Endothelial cell of umbilical vein (primary cell): Measurements from ENCODE around the gene P2RY6. TPM values are rescaled to one million over a fixed set of nuclear protein-coding genes. Genes with fewer than 3 reads are reported as not detected.

Experiments used
- BruUV-seq: library from RNA; stranded (reverse); fragments of 400-500 nt; replicated peaks from 2 replicates; lab custom pipeline; 2021; lab: Mats Ljungman, UMichigan
- CTCF ChIA-PET: fragments of 300-600, 350-600 bp; sonication (Branson Sonifier 250); formaldehyde crosslinking; loops from one replicate; lab custom pipeline; 2021; ENCODE audit warnings: antibody characterized with exemption, inconsistent platforms; lab: Charles Lee
- POLR2A ChIA-PET: fragments of 300-600, 350-600 bp; sonication (Branson Sonifier 250); formaldehyde crosslinking; loops from one replicate; lab custom pipeline; 2021; ENCODE audit warnings: antibody characterized with exemption, inconsistent platforms; lab: Charles Lee
- DNase-seq: peaks from one replicate; pipeline ENCODE4 v3.0.0-alpha.2; 2011; ENCODE audit warnings: low read depth, low spot score
- FAIRE-seq: peaks from 2 replicates; lab custom pipeline; 2011; peaks lifted over from hg19 to GRCh38; lab: Jason Lieb, UNC
- H2AFZ ChIP-seq: 2 replicates; pipeline ENCODE4 v1.6.0; 2012; ENCODE audit warnings: low read depth, low read length, control low read depth, inconsistent platforms
- H3K27ac ChIP-seq: 2 replicates; pipeline ENCODE4 v1.5.1; 2011; ENCODE audit warnings: low read depth, mild to moderate bottlenecking, control low read depth, low read length, moderate library complexity; ENCODE audit not compliant: insufficient read depth
- H3K27me3 ChIP-seq, 2 experiments: 2 replicates each; pipeline versions ENCODE4 v1.6.0 to v1.6.1; 2011; ENCODE audit warnings: low read length in 2 of 2, mixed read lengths in 1 of 2; ENCODE audit not compliant: control insufficient read depth in 2 of 2, insufficient read depth in 2 of 2
- H3K36me3 ChIP-seq, 2 experiments: 2 replicates in 1 of 2; 3 replicates in 1 of 2; pipeline ENCODE4 v1.5.1; 2011; ENCODE audit warnings: low read length in 2 of 2, mild to moderate bottlenecking in 1 of 2, moderate library complexity in 1 of 2; ENCODE audit not compliant: control insufficient read depth in 2 of 2, insufficient read depth in 2 of 2; ENCODE audit errors: extremely low read depth in 1 of 2
- H3K4me1 ChIP-seq: 3 replicates; pipeline ENCODE4 v1.5.1; 2011; ENCODE audit warnings: mild to moderate bottlenecking, low read length; ENCODE audit not compliant: control insufficient read depth, insufficient read depth; ENCODE audit errors: extremely low read depth
- H3K4me2 ChIP-seq: 2 replicates; pipeline ENCODE4 v1.6.1; 2011; ENCODE audit warnings: low read length, control low read depth, mixed read lengths; ENCODE audit not compliant: insufficient read depth
- H3K4me3 ChIP-seq, 3 experiments: fragments of 200-600 bp in 1 of 3; sonication (generic), shearing (Covaris generic) in 1 of 3; replicated peaks in 1 of 3; 2 replicates each; pipeline ENCODE4 v1.5.1; 2011 to 2016; ENCODE audit warnings: control low read depth in 3 of 3, low read length in 3 of 3, mild to moderate bottlenecking in 2 of 3, inconsistent platforms in 1 of 3, low read depth in 1 of 3, moderate library complexity in 1 of 3; ENCODE audit not compliant: insufficient read depth in 1 of 3
- H3K79me2 ChIP-seq: 2 replicates; pipeline ENCODE4 v1.6.0; 2012; ENCODE audit warnings: low read length, inconsistent platforms; ENCODE audit not compliant: control insufficient read depth, insufficient read depth
- H3K9ac ChIP-seq: replicated peaks from 2 replicates; pipeline ENCODE3; 2011; ENCODE audit warnings: low read length, control low read depth; ENCODE audit not compliant: insufficient read depth; ENCODE audit errors: extremely low read depth
- H3K9me1 ChIP-seq: replicated peaks from 3 replicates; pipeline ENCODE4 v1.6.0; 2011; ENCODE audit warnings: mild to moderate bottlenecking, low read length; ENCODE audit not compliant: control insufficient read depth, insufficient read depth; ENCODE audit errors: extremely low read depth
- H3K9me3 ChIP-seq: replicated peaks from 2 replicates; pipeline ENCODE4 v1.5.1; 2012; ENCODE audit warnings: low read length, inconsistent platforms; ENCODE audit not compliant: control insufficient read depth, insufficient read depth
- H4K20me1 ChIP-seq: replicated peaks from 2 replicates; pipeline ENCODE3; 2011; ENCODE audit warnings: mild to moderate bottlenecking, low read length; ENCODE audit not compliant: control insufficient read depth, insufficient read depth; ENCODE audit errors: extremely low read depth
- EZH2 ChIP-seq: IDR thresholded peaks from 2 replicates; pipeline ENCODE4 v1.6.1; 2012; ENCODE audit warnings: borderline replicate concordance, low read depth, mild to moderate bottlenecking, moderate library complexity, low read length, inconsistent platforms; ENCODE audit not compliant: severe bottlenecking
- FOS ChIP-seq: IDR thresholded peaks from 2 replicates; pipeline ENCODE4 v1.6.1; 2011; ENCODE audit warnings: mild to moderate bottlenecking, low read length, moderate library complexity, borderline replicate concordance; ENCODE audit not compliant: insufficient read depth
- GATA2 ChIP-seq: IDR thresholded peaks from 2 replicates; pipeline ENCODE4 v1.7.0; 2011; ENCODE audit warnings: low read depth, mild to moderate bottlenecking, moderate library complexity, mixed read lengths, low read length; ENCODE audit not compliant: insufficient read length, insufficient read depth
- JUN ChIP-seq: IDR thresholded peaks from 2 replicates; pipeline ENCODE4 v1.6.1; 2011; ENCODE audit warnings: borderline replicate concordance, low read depth; ENCODE audit not compliant: insufficient read length, insufficient read depth
- MYC ChIP-seq: IDR thresholded peaks from one replicate; pipeline ENCODE4 v1.6.1; 2011; ENCODE audit warnings: mild to moderate bottlenecking, low read depth, low read length
- POLR2A ChIP-seq: IDR thresholded peaks from 2 replicates; pipeline ENCODE4 v1.6.1; 2012; ENCODE audit warnings: low read depth, mild to moderate bottlenecking, control low read depth, low read length
- POLR2AphosphoS5 ChIP-seq: IDR thresholded peaks from 2 replicates; pipeline ENCODE4 v1.6.1; 2012; ENCODE audit warnings: low read depth, mild to moderate bottlenecking, control low read depth, low read length, moderate library complexity; ENCODE audit not compliant: insufficient read depth
- dilution Hi-C: fragments of 300-500 bp; cut with MboI; formaldehyde crosslinking; loops from one replicate; pipeline ENCODE4 v1.15.0; 2019; ENCODE audit warnings: low sequenced_read_pairs; ENCODE audit not compliant: extremely low pct_ligation_motif_present
- intact Hi-C: fragments of 100-400 bp; cut with micrococcal nuclease; formaldehyde crosslinking; loops from one replicate; pipeline ENCODE4 v1.10.0; 2022
- polyA plus RNA-seq, 4 experiments: library from polyadenylated mRNA; depleted of rRNA in 3 of 4; stranded (reverse) in 3 of 4; unstranded in 1 of 4; fragments of >200 nt; gene quantifications; 2 replicates each; pipeline versions ENCODE4 v1.2.1 to v1.2.3, GENCODE V29; 2011 to 2012; ENCODE audit warnings: missing spikeins in 1 of 4
- total RNA-seq: library from RNA; stranded (reverse); gene quantifications from 2 replicates; pipeline ENCODE4 v1.2.3, GENCODE V29; 2021
- TF ChIP-seq, protein P1 (sequence below): IDR thresholded peaks from 2 replicates; pipeline ENCODE4 v1.6.1; 2011; ENCODE audit not compliant: insufficient read depth, insufficient read length
- TF ChIP-seq, protein P2 (sequence below), 2 donors: IDR thresholded peaks; 1 replicate in 1 of 2; 2 replicates in 1 of 2; pipeline ENCODE4 v1.5.1; 2011; ENCODE audit warnings: low read length in 2 of 2, mild to moderate bottlenecking in 2 of 2, moderate library complexity in 2 of 2, control low read depth in 1 of 2, inconsistent platforms in 1 of 2, low read depth in 1 of 2; ENCODE audit not compliant: insufficient read depth in 1 of 2; ENCODE audit errors: extremely low read depth in 1 of 2

The P2RY6 gene
- total and polyA plus RNA-seq, 2 donors (not counting 3 experiments of a cell fraction or from before 2014, with no cell fraction given): 0.47 TPM; not detected in 1

DNA sequence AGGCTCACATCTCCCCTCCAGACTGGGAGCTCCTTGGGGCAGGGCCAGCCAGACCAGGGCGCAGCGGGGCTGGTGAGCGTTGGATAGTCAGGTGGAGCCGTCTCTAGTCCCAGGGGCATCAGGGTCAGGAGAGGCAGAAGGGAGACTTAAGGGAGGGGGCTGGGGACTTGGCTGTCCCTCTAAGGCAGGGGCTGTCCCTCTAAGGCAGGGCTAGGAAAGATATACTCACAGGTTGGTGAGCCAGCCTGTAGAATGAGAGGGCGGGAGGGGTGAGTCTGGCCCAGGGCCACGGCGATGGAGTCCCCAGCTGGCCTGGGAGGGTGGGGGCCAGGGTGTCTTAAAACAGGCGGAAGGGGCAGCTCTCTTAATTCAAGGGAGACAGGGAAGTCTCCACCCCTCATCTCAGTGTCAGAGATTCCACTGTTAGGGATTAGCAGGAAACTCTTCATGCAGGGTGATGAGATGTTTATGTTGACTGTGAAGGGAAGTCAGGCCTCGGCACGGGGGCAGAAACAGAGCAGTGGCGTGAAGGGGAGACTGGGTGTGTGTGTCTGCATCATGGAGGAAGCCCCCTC lies 42.7 kb upstream of the P2RY6 start:
- Histone ChIP-seq H3K4me2 (no peak overlapping the region), H3K36me3 (no peaks in the 10 kb centered on the region), H2AFZ (peak overlapping the region; percentile 15), H3K4me1 (no peaks in the 10 kb centered on the region), H3K9ac (no peak overlapping the region), H3K27me3 (no peaks in the 10 kb centered on the region), H4K20me1 (no peaks in the 10 kb centered on the region), H3K79me2 (no peaks in the 10 kb centered on the region), H3K4me3 (no peak overlapping the region), H3K27ac (no peak overlapping the region), H3K9me1 (no peaks in the 10 kb centered on the region), H3K9me3 (no peaks in the 10 kb centered on the region)
- POLR2A ChIA-PET: no interaction called here
- no TSS peak for BruUV-seq
- FAIRE-seq (no peak), DNase-seq (no peak)
- CTCF ChIA-PET: interaction anchor here (1.4 kb wide), 2 partner anchors 13 to 52 kb away, joined by 3 to 5 read pairs; no protein-coding TSS in a partner anchor
- no peak for TF ChIP-seq POLR2AphosphoS5
- TF ChIP-seq, protein P1, sequence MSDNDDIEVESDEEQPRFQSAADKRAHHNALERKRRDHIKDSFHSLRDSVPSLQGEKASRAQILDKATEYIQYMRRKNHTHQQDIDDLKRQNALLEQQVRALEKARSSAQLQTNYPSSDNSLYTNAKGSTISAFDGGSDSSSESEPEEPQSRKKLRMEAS: no peak
- TF ChIP-seq, protein P2, sequence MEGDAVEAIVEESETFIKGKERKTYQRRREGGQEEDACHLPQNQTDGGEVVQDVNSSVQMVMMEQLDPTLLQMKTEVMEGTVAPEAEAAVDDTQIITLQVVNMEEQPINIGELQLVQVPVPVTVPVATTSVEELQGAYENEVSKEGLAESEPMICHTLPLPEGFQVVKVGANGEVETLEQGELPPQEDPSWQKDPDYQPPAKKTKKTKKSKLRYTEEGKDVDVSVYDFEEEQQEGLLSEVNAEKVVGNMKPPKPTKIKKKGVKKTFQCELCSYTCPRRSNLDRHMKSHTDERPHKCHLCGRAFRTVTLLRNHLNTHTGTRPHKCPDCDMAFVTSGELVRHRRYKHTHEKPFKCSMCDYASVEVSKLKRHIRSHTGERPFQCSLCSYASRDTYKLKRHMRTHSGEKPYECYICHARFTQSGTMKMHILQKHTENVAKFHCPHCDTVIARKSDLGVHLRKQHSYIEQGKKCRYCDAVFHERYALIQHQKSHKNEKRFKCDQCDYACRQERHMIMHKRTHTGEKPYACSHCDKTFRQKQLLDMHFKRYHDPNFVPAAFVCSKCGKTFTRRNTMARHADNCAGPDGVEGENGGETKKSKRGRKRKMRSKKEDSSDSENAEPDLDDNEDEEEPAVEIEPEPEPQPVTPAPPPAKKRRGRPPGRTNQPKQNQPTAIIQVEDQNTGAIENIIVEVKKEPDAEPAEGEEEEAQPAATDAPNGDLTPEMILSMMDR (IDR thresholded peaks at IDR 0.05; ENCODE audit: extremely low read depth in 1 of 2, insufficient read depth in 1 of 2, low read depth in 1 of 2, low read length in 2 of 2): no peak
- no peak for TF ChIP-seq GATA2
- no peak for TF ChIP-seq MYC
- no peak for TF ChIP-seq POLR2A
- no peak for TF ChIP-seq EZH2
- no peak for TF ChIP-seq JUN
- TF ChIP-seq FOS: no peak
- intact Hi-C loops: no loop called here
- dilution Hi-C loops: no loop called here
